Nephron (organoid): ENCODE measurements around the gene CD163L1.
"Not testable (repeated sequence)": the region's sequence is repeated elsewhere in the genome, so short reads cannot be mapped to it uniquely, and the experiment has no call there.

ENCODE experiments used
- H3K27ac Mint-ChIP-seq, 3 experiments: 2 replicates each; pipeline ENCODE4 v1.8.0; 2020; ENCODE audit warnings: mixed read lengths in 3 of 3, mild to moderate bottlenecking in 2 of 3, moderate library complexity in 1 of 3
- H3K27me3 Mint-ChIP-seq: 2 replicates; pipeline ENCODE4 v1.8.0; 2021; ENCODE audit warnings: low read depth, mild to moderate bottlenecking, moderate library complexity, mixed read lengths
- H3K36me3 Mint-ChIP-seq: 2 replicates; pipeline ENCODE4 v1.8.0; 2020; ENCODE audit warnings: low read depth, mixed read lengths
- H3K4me1 Mint-ChIP-seq: 2 replicates; pipeline ENCODE4 v1.8.0; 2020; ENCODE audit warnings: mixed read lengths
- H3K4me3 Mint-ChIP-seq, 3 experiments: 2 replicates each; pipeline ENCODE4 v1.8.0; 2020; ENCODE audit warnings: mild to moderate bottlenecking in 3 of 3, mixed read lengths in 3 of 3, moderate library complexity in 2 of 3
- H3K9me3 Mint-ChIP-seq: 2 replicates; pipeline ENCODE4 v1.8.0; 2020; ENCODE audit warnings: mixed read lengths
- CTCF ChIP-seq, 3 experiments: fragments of 200-600 bp; sonication (generic); IDR thresholded peaks; one replicate each; pipeline ENCODE4 v1.5.0; 2021; ENCODE audit warnings: antibody characterized with exemption in 3 of 3; ENCODE audit not compliant: unreplicated experiment in 3 of 3

CD163L1 gene

GRCh38 chr12:7339675-7340074 lies 104.3 kb downstream of the CD163L1 start:
- Mint-ChIP-seq H3K36me3 (no peaks in the 10 kb centered on the region), H3K27me3 (no peaks in the 10 kb centered on the region), H3K27ac (no peak overlapping the region), H3K4me3 (no peak overlapping the region), H3K9me3 (peaks cover 17% of the 10 kb centered on the region), H3K4me1 (no peaks in the 10 kb centered on the region)
- TF ChIP-seq CTCF (IDR thresholded peaks at IDR 0.05; ENCODE audit: unreplicated experiment in 3 of 3) = no peak

GRCh38 chr12:7337790-7338189 lies 106.2 kb downstream of the CD163L1 start:
- H3K27ac Mint-ChIP-seq, H3K4me3 Mint-ChIP-seq, H3K4me1 Mint-ChIP-seq, H3K36me3 Mint-ChIP-seq, H3K27me3 Mint-ChIP-seq: not testable (repeated sequence)
- H3K9me3 Mint-ChIP-seq = peaks cover 10% of the 10 kb centered on the region

GRCh38 chr12:7327918-7328317 lies 116.0 kb downstream of the CD163L1 start:
- peaks cover 8% of the 10 kb centered on the region for H3K9me3 Mint-ChIP-seq
- peaks cover 4% of the 10 kb centered on the region for H3K27me3 Mint-ChIP-seq
- H3K4me1 Mint-ChIP-seq = no peaks in the 10 kb centered on the region
- no peak for TF ChIP-seq CTCF (IDR thresholded peaks at IDR 0.05; ENCODE audit: unreplicated experiment in 3 of 3)
- H3K36me3 Mint-ChIP-seq = no peaks in the 10 kb centered on the region
- H3K27ac Mint-ChIP-seq = no peak overlapping the region
- H3K4me3 Mint-ChIP-seq = no peak overlapping the region

GRCh38 chr12:7324176-7324575 lies 119.8 kb downstream of the CD163L1 start:
- Mint-ChIP-seq H3K36me3 (no peaks in the 10 kb centered on the region), H3K4me3 (no peak overlapping the region), H3K9me3 (no peaks in the 10 kb centered on the region), H3K27me3 (peaks cover 4% of the 10 kb centered on the region), H3K27ac (no peak overlapping the region), H3K4me1 (no peaks in the 10 kb centered on the region)
- no peak for TF ChIP-seq CTCF (IDR thresholded peaks at IDR 0.05; ENCODE audit: unreplicated experiment in 3 of 3)

- no peak for TF ChIP-seq CTCF (IDR thresholded peaks at IDR 0.05; ENCODE audit: unreplicated experiment in 3 of 3)
- H3K9me3 Mint-ChIP-seq = no peaks in the 10 kb centered on the region
- no peaks in the 10 kb centered on the region for H3K36me3 Mint-ChIP-seq
- H3K4me1 Mint-ChIP-seq = no peaks in the 10 kb centered on the region
- H3K27ac Mint-ChIP-seq = no peak overlapping the region
- H3K27me3 Mint-ChIP-seq = peaks cover 4% of the 10 kb centered on the region
- no peak overlapping the region for H3K4me3 Mint-ChIP-seq
Measured at GRCh38 chr12:7322599-7322998, 121.4 kb downstream of the CD163L1 start.

- no peak for TF ChIP-seq CTCF (IDR thresholded peaks at IDR 0.05; ENCODE audit: unreplicated experiment in 3 of 3)
- no peaks in the 10 kb centered on the region for H3K36me3 Mint-ChIP-seq
- no peaks in the 10 kb centered on the region for H3K4me1 Mint-ChIP-seq
- no peak overlapping the region for H3K27ac Mint-ChIP-seq
- H3K27me3 Mint-ChIP-seq = peaks cover 4% of the 10 kb centered on the region
- H3K4me3 Mint-ChIP-seq = no peak overlapping the region
- H3K9me3 Mint-ChIP-seq = no peaks in the 10 kb centered on the region
Measured at GRCh38 chr12:7321624-7322023, 122.3 kb downstream of the CD163L1 start.
